ENCODE measurements around the gene BMERB1. TPM values are rescaled to one million over a fixed set of nuclear protein-coding genes. Genes with fewer than 3 reads are reported as not detected.

BMERB1 gene
- total RNA-seq, 2 donors from 2014 or later: 6.2 to 9.1 TPM

DNA sequence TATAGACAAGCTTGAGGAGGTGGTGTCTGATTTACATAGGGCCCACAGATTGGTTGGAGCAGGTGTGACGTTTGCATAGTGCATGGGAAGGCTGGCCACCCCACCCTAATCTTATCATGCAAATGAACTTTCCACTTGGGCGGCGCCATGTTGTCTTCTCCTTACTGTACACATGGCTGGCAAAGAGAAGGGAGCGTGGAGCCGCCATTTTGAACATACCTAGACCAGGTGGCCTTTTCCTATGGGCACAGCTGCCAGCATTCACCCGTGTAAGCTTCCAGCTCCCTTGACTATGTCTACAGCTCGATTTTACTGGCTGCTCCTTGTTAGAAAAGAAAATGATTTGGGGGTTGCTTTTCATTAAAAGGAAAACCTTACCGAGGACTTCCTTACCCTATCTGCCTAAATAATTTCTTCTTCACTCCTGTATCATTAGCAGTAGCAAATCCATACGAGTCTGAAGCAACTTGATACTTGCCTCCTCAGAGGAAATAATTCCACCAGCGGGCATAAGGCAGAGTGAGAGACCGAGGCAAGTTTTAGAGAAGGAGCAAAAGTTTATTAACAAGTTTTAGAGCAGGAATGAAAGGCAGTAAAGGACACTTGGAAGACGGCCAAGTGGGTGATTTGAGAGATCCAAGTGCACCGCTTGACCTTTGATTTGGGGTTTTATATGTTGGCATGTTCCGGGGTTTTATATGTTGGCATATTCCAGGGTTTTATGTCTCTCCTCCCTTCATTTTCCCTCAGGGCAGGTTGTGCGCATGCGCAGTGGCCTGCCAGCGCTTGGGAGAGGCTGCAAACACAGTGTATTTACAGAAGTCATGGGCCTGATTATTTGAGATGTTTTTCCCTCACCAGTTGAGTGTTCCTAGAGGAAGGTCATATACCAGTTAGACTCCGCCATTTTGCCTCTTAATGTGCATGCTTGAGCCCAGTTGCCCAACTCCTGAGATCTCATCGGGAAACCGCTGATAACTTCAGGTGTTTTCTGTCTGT, 142.9 kb downstream of the BMERB1 start:
- no peaks in the 10 kb centered on the region for H3K9me3 ChIP-seq
- peak overlapping the region; percentile 90 for H3K27ac ChIP-seq
- H3K4me1 ChIP-seq: peaks cover 3% of the 10 kb centered on the region
- TF ChIP-seq, protein P1, sequence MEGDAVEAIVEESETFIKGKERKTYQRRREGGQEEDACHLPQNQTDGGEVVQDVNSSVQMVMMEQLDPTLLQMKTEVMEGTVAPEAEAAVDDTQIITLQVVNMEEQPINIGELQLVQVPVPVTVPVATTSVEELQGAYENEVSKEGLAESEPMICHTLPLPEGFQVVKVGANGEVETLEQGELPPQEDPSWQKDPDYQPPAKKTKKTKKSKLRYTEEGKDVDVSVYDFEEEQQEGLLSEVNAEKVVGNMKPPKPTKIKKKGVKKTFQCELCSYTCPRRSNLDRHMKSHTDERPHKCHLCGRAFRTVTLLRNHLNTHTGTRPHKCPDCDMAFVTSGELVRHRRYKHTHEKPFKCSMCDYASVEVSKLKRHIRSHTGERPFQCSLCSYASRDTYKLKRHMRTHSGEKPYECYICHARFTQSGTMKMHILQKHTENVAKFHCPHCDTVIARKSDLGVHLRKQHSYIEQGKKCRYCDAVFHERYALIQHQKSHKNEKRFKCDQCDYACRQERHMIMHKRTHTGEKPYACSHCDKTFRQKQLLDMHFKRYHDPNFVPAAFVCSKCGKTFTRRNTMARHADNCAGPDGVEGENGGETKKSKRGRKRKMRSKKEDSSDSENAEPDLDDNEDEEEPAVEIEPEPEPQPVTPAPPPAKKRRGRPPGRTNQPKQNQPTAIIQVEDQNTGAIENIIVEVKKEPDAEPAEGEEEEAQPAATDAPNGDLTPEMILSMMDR (IDR thresholded peaks at IDR 0.05): no peak
- DNase-seq: peak; percentile 96
- peak overlapping the region in 1 of 2 donors; percentile 44 for H3K9ac ChIP-seq (ENCODE audit: low read depth in 2 of 2, low read length in 2 of 2)
- peak overlapping the region; percentile 13 for H3K4me3 ChIP-seq
- intact Hi-C loops (cut with DNase I): no loop called here
- no peaks in the 10 kb centered on the region for H3K36me3 ChIP-seq
- no peaks in the 10 kb centered on the region for H3K27me3 ChIP-seq

DNA sequence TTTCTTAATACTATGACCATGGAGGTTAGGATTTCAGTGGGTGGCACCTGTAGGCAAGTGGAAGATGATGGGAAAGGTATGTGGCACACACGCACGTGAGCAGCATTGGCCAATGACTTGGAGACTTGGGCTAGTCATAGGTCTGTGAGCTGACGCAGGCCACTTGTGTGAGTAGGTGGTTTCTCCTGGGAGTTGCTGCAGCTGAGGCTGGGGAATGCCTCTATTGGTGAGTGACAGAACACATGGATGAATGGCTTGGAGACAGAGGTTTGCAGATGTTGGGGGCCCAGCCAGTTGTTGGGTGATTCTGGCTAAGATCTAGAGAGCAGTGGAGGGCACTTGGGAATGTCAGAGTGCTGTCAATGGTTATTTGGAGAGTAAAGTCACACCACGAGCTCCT, 144.4 kb downstream of the BMERB1 start:
- Histone ChIP-seq H3K4me1 (peaks cover 3% of the 10 kb centered on the region), H3K27ac (no peak overlapping the region), H3K4me3 (no peak overlapping the region), H3K27me3 (no peaks in the 10 kb centered on the region), H3K9me3 (no peaks in the 10 kb centered on the region), H3K9ac (ENCODE audit: low read depth in 2 of 2, low read length in 2 of 2) (no peak overlapping the region), H3K36me3 (no peaks in the 10 kb centered on the region)
- TF ChIP-seq, protein P1 (IDR thresholded peaks at IDR 0.05): no peak
- no peak for DNase-seq
- intact Hi-C loops (cut with DNase I): no loop called here

DNA sequence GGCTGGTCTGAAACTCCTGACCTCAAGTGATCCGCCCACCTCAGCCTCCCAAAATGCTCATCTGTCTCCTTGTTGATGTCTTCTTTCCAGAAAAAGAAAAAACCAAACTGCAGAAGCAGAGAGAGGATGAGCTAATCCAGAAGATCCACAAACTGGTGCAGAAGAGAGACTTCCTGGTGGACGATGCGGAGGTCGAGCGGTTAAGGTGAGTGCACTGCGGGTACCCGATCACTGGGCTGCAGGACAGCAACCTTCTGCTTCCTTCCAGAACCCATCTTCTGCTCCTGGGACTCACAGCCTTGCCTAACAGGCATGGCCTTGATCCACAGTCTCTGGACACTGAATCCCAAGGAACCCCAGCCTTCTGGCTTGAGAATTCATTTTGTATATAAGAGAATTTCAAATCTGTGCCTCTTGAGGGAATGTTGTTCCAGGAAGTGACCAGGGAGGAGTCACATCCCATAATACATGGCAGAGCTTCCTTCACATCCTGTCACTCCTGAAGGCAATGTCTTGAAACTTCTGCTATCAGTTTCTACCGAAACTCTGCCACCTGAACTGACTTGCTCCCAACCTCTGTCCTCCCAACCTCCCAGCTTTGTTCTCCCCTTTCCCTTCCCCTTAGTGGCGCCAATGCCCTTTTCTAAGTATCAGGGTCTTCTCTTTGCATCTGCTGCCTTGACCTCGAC, 146.9 kb downstream of the BMERB1 start:
- Histone ChIP-seq H3K36me3 (no peaks in the 10 kb centered on the region), H3K27ac (peak overlapping the region; percentile 17), H3K4me1 (peaks cover 3% of the 10 kb centered on the region), H3K9ac (ENCODE audit: low read depth in 2 of 2, low read length in 2 of 2) (no peak overlapping the region), H3K27me3 (no peaks in the 10 kb centered on the region), H3K9me3 (no peaks in the 10 kb centered on the region), H3K4me3 (no peak overlapping the region)
- no peak for DNase-seq
- TF ChIP-seq, protein P1 (IDR thresholded peaks at IDR 0.05): no peak
- intact Hi-C loops (cut with DNase I): no loop called here

DNA sequence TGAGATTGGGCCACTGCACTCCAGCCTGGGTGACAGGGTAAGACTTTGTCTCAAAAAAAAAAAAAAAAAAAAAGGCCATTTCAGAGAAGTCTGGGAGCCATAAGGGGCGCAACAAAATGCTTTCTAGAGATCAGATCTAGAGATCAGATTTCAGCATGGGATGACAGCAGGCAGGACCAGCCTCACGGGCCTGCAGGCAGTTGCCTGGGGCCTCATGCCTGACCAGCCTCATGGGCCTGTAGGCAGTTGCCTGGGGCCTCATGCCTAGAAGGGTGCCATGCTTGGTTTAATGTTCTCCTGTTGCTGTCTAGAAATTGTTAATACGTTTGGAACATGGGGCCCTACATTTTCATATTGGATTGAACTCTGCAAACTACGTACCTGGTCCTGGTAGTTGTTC, 149.1 kb downstream of the BMERB1 start:
- no peaks in the 10 kb centered on the region for H3K36me3 ChIP-seq
- H3K4me1 ChIP-seq: no peaks in the 10 kb centered on the region
- H3K27me3 ChIP-seq: no peaks in the 10 kb centered on the region
- no peak overlapping the region for H3K27ac ChIP-seq
- no peak overlapping the region for H3K9ac ChIP-seq (ENCODE audit: low read depth in 2 of 2, low read length in 2 of 2)
- intact Hi-C loops (cut with DNase I): no loop called here
- no peak overlapping the region for H3K4me3 ChIP-seq
- TF ChIP-seq, protein P1 (IDR thresholded peaks at IDR 0.05): no peak
- no peak for DNase-seq
- H3K9me3 ChIP-seq: no peaks in the 10 kb centered on the region

DNA sequence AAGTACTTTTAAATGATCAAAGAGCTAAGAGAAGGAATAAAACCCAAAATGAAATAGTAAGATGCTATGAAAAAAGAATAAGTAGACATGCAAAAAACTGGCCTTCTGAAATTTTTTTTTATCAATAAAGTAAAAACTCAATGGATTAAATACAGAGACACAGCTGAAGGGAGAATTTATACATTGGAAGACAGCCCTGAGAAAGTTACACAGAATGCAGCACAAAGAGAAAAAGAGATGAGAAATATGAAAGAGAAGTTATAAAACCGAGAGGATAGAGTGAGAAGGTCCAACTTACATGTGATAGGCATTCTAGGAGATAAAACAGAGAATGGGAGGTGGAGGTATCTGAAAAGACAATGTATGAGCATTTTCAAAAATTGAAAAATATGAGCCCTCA, 151.6 kb downstream of the BMERB1 start:
- H3K36me3 ChIP-seq: no peaks in the 10 kb centered on the region

More for the DNA sequence above, 151.6 kb downstream of the BMERB1 start:
- TF ChIP-seq, protein P1 (IDR thresholded peaks at IDR 0.05): no peak
- intact Hi-C loops (cut with DNase I): no loop called here
- Histone ChIP-seq H3K27me3 (no peaks in the 10 kb centered on the region), H3K9me3 (no peaks in the 10 kb centered on the region), H3K9ac (ENCODE audit: low read depth in 2 of 2, low read length in 2 of 2) (no peak overlapping the region), H3K27ac (no peak overlapping the region), H3K4me3 (no peak overlapping the region), H3K4me1 (no peaks in the 10 kb centered on the region)
- DNase-seq: no peak

All from colonic mucosa (tissue), 4 donors.